Parathyroid adenoma (tissue), 2 donors: ENCODE results near the gene CEND1.

Experiments used
- H2AFZ ChIP-seq: fragments of 300-600 bp; sonication (generic); one replicate; pipeline ENCODE4 v1.7.0; 2017; ENCODE audit warnings: antibody characterized with exemption, mild to moderate bottlenecking
- H3K27ac ChIP-seq: fragments of 300-600 bp; sonication (generic); one replicate; pipeline ENCODE4 v1.7.0; 2017
- H3K27me3 ChIP-seq: fragments of 300-600 bp; sonication (generic); one replicate; pipeline ENCODE4 v1.7.0; 2017; ENCODE audit warnings: low read length; ENCODE audit not compliant: control insufficient read depth, insufficient read depth
- H3K36me3 ChIP-seq: fragments of 300-600 bp; sonication (generic); one replicate; pipeline ENCODE4 v1.7.0; 2017; ENCODE audit warnings: low read length; ENCODE audit not compliant: control insufficient read depth, insufficient read depth
- H3K4me1 ChIP-seq: fragments of 300-600 bp; sonication (generic); one replicate; pipeline ENCODE4 v1.7.0; 2017; ENCODE audit warnings: control low read depth
- H3K4me2 ChIP-seq: fragments of 300-600 bp; sonication (generic); one replicate; pipeline ENCODE4 v1.7.0; 2017; ENCODE audit warnings: low read length
- H3K4me3 ChIP-seq: fragments of 300-600 bp; sonication (generic); one replicate; pipeline ENCODE4 v1.7.0; 2017; ENCODE audit warnings: low read depth, low read length
- H3K79me2 ChIP-seq: fragments of 300-600 bp; sonication (generic); one replicate; pipeline ENCODE4 v1.7.0; 2017; ENCODE audit warnings: control low read depth
- H3K9ac ChIP-seq: fragments of 300-600 bp; sonication (generic); one replicate; pipeline ENCODE4 v1.7.0; 2017; ENCODE audit warnings: mild to moderate bottlenecking
- H3K9me3 ChIP-seq: fragments of 300-600 bp; sonication (generic); one replicate; pipeline ENCODE4 v1.7.0; 2017; ENCODE audit warnings: low read length; ENCODE audit not compliant: control insufficient read depth
- TF ChIP-seq, protein P1 (sequence below): fragments of 300-600 bp; sonication (generic); IDR thresholded peaks from one replicate; pipeline ENCODE4 v1.7.0; 2017; ENCODE audit warnings: antibody characterized with exemption, mild to moderate bottlenecking
- donor health status: primary hyperparathyroidism.

The CEND1 gene

DNA sequence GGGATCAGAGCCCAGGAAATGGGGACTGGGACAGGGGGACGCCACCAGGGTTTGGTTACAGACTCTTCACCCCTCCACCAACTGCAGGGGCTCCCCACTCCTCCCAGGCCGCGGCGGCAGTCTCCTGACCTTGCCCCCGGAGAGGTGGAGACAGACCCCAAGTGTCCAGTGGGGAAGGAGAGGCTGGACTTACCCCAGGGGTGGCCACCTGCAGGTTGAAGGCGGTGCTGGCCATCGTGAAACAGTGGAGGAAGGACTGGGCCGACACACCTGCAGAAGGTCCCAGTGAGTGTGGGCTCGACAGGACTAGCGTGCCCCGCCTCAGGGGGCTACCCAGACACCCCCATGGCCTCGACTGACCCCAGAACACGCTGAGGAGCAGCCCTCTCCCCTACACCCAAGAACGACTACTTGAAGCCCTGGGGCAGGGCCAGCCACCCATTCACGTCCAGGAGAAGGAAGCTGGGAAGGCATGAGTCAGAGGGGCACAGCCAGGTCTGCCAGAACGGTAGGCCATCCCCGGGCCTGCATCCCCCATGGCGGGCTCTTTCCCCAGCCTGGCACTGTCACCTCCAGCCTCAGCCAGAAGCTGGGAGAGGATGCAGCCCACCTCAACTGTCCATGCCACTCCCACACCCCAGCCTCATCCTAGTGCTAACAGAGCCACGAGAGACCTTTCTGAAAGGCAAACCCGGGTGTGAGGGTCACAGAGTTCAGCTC is 14.9 kb downstream of the CEND1 start:
- H3K36me3 ChIP-seq: no peaks in the 10 kb centered on the region
- H3K4me1 ChIP-seq: no peaks in the 10 kb centered on the region
- peaks cover 4% of the 10 kb centered on the region for H3K79me2 ChIP-seq
- H3K27ac ChIP-seq: no peak overlapping the region
- no peak overlapping the region for H2AFZ ChIP-seq
- H3K4me2 ChIP-seq: no peak overlapping the region
- no peak overlapping the region for H3K4me3 ChIP-seq
- TF ChIP-seq, protein P1, sequence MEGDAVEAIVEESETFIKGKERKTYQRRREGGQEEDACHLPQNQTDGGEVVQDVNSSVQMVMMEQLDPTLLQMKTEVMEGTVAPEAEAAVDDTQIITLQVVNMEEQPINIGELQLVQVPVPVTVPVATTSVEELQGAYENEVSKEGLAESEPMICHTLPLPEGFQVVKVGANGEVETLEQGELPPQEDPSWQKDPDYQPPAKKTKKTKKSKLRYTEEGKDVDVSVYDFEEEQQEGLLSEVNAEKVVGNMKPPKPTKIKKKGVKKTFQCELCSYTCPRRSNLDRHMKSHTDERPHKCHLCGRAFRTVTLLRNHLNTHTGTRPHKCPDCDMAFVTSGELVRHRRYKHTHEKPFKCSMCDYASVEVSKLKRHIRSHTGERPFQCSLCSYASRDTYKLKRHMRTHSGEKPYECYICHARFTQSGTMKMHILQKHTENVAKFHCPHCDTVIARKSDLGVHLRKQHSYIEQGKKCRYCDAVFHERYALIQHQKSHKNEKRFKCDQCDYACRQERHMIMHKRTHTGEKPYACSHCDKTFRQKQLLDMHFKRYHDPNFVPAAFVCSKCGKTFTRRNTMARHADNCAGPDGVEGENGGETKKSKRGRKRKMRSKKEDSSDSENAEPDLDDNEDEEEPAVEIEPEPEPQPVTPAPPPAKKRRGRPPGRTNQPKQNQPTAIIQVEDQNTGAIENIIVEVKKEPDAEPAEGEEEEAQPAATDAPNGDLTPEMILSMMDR: no peak
- H3K9me3 ChIP-seq: no peaks in the 10 kb centered on the region
- no peak overlapping the region for H3K9ac ChIP-seq
- H3K27me3 ChIP-seq: no peaks in the 10 kb centered on the region

DNA sequence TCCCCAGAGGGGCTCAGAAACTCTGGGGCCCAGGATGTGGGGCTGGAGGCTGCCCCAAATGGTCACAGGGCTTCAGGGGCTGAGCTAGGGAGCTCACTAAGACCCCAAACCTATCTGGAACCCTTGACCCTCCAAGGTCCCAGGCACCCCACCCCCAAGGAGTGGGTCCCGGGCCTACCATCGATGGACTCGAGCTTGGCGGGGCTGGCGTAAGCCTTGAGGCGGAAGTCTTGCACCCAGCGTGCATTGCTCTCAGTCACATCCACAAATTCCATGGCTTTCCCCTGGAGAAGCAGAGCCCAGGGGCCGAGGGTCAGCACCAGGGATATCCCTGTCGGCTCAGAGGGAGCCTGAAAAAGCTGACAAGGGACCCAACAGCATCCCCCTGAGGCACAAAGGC is 16.1 kb downstream of the CEND1 start:
- Histone ChIP-seq H3K27ac (no peak overlapping the region), H3K27me3 (no peaks in the 10 kb centered on the region)

DNA sequence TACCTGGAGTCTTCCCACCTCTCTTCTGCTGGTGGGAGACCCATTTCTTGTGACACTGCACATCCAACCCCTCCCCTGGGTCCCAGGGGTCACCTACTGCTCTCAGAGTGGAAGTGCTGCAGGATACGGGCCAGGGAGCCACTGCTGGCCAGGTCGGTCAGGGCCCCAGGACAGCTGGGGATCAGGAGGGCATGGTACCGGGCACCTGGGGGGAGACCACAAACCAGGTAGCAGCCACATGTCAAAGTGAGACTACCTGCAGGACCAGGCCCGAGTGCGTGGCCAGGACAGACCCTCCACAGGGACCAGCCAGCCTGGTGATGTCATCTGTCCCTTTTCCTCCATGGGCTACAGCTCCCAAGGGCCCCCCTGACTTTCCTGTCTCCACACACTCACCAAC is 16.5 kb downstream of the CEND1 start:
- H3K9me3 ChIP-seq: no peaks in the 10 kb centered on the region
- H3K4me2 ChIP-seq: no peak overlapping the region
- no peaks in the 10 kb centered on the region for H3K36me3 ChIP-seq
- H2AFZ ChIP-seq: no peak overlapping the region
- H3K27ac ChIP-seq: no peak overlapping the region
- H3K4me1 ChIP-seq: no peaks in the 10 kb centered on the region
- TF ChIP-seq, protein P1: no peak
- peaks cover 4% of the 10 kb centered on the region for H3K79me2 ChIP-seq
- H3K27me3 ChIP-seq: no peaks in the 10 kb centered on the region
- H3K9ac ChIP-seq: no peak overlapping the region
- H3K4me3 ChIP-seq: no peak overlapping the region

More for the DNA sequence above, 16.1 kb downstream of the CEND1 start:
- Histone ChIP-seq H3K79me2 (peaks cover 4% of the 10 kb centered on the region), H3K9me3 (no peaks in the 10 kb centered on the region), H3K36me3 (no peaks in the 10 kb centered on the region), H3K4me2 (no peak overlapping the region), H3K4me3 (no peak overlapping the region), H3K9ac (no peak overlapping the region), H3K4me1 (no peaks in the 10 kb centered on the region), H2AFZ (no peak overlapping the region)
- TF ChIP-seq, protein P1: no peak

DNA sequence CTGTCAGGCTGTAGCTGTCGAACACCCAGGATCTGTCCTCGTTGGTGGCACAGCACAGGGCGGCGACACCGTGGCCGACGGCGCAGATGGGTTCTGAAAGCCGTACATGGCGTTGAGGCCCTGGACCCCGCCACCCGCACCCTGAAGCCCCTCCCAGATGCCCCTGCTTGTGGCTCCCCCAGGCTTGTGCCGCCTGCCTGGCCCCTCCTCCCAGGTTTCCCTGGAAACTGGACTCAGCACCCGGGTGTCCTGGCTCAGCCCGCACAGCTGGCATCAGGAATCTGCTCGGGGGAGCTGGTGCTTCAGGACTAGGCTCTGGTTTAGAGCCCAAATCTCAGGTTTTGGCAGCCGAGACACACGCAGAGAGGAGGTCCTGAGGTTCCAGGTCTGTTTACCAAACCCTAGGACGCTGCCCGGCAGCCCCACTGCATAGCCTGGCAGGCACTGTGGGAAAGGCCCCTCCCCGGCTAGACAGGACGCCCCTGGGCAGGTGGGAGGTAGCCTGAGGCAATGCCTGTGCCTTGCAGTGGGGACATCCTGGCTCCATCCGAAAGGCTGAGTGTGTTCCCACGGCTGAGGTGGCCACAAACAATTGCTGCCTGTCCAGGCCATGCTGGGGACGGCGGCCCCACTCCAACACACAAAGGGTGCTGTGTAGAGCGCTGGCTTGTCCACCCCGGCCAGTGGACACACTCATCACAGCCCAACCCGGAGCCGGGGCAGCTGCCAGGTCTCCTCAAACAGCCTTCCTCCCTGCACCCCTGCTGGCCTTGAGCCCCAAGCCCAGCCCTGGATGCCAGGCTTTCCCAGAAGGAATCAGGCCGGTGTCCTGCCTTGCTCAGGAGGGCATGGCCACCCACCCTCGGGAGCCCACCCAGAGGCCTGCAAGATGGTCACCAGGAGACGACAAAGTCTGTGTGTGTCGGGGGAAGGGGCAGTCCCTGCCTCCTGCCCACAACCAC is 17.2 kb downstream of the CEND1 start:
- H3K9ac ChIP-seq: no peak overlapping the region
- TF ChIP-seq, protein P1: no peak
- no peak overlapping the region for H3K27ac ChIP-seq
- H3K9me3 ChIP-seq: no peaks in the 10 kb centered on the region
- no peaks in the 10 kb centered on the region for H3K4me1 ChIP-seq
- H3K79me2 ChIP-seq: peaks cover 4% of the 10 kb centered on the region
- no peaks in the 10 kb centered on the region for H3K27me3 ChIP-seq
- H3K4me2 ChIP-seq: no peak overlapping the region
- H2AFZ ChIP-seq: no peak overlapping the region
- H3K36me3 ChIP-seq: no peaks in the 10 kb centered on the region
- no peak overlapping the region for H3K4me3 ChIP-seq
